PC-9 (cell line): ENCODE measurements around the gene SLC38A10.

Experiments
- EZH2 ChIP-seq: fragments of 200-600 bp; sonication (generic); IDR thresholded peaks from 2 replicates; pipeline ENCODE4 v1.8.0; 2017; ENCODE audit warnings: antibody characterized with exemption, low read depth
- TF ChIP-seq, protein P1 (sequence below): fragments of 200-600 bp; sonication (generic); conservative IDR thresholded peaks from 2 replicates; pipeline ENCODE4 v1.6.1; 2017; ENCODE audit warnings: mixed run types, antibody characterized with exemption, mild to moderate bottlenecking, moderate library complexity

DNA sequence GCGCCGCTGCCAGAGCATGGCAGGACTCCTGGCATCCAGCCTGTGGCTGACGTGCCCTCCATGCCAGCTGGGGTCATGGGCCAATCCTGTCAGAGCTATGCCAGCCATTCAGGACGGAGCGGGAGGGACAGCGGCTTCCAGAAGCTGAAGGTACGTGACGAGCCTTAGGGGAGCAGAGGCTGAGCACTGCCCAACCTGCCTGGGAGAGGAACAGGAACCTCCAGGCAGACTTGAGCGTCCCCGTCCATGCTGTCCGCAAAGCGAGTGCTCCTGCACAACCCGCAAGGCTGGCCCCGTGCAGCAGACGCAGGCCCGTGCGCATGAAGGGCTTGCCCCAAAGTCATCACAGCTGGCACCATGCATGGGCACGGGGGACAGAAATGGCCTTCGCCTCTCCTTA is 34.5 kb downstream of the SLC38A10 start:
- TF ChIP-seq EZH2 = no peak
- TF ChIP-seq, protein P1, sequence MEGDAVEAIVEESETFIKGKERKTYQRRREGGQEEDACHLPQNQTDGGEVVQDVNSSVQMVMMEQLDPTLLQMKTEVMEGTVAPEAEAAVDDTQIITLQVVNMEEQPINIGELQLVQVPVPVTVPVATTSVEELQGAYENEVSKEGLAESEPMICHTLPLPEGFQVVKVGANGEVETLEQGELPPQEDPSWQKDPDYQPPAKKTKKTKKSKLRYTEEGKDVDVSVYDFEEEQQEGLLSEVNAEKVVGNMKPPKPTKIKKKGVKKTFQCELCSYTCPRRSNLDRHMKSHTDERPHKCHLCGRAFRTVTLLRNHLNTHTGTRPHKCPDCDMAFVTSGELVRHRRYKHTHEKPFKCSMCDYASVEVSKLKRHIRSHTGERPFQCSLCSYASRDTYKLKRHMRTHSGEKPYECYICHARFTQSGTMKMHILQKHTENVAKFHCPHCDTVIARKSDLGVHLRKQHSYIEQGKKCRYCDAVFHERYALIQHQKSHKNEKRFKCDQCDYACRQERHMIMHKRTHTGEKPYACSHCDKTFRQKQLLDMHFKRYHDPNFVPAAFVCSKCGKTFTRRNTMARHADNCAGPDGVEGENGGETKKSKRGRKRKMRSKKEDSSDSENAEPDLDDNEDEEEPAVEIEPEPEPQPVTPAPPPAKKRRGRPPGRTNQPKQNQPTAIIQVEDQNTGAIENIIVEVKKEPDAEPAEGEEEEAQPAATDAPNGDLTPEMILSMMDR = no peak
